SK-N-SH treated with all-trans-retinoic acid at 6 μM for 48 hours (cell line): Measurements from ENCODE around the gene ANKRD13D.

ENCODE experiments used
- ATAC-seq: fragments of 200-7000 bp; cut with Tn5 transposase; 3 replicates; pipeline ENCODE4 v1.9.1; 2020; ENCODE audit warnings: mild to moderate bottlenecking, moderate library complexity
- ARNTL ChIP-seq: fragments of 450-650 bp; formaldehyde crosslinking; IDR thresholded peaks from 2 replicates; pipeline ENCODE4 v1.5.0; 2020; ENCODE audit warnings: low read depth, mild to moderate bottlenecking, moderate library complexity, borderline replicate concordance
- BACH2 ChIP-seq: fragments of 250-450 bp; sonication (Bioruptor Pico); IDR thresholded peaks from 2 replicates; pipeline ENCODE4 v1.9.0; 2021; ENCODE audit warnings: mild to moderate bottlenecking, borderline replicate concordance
- CREB5 ChIP-seq: fragments of 250-450 bp; sonication (Bioruptor Pico); IDR thresholded peaks from 2 replicates; pipeline ENCODE4 v1.5.1; 2020; ENCODE audit warnings: low read depth, mild to moderate bottlenecking, moderate library complexity
- CSDC2 ChIP-seq: fragments of 250-450 bp; sonication (Bioruptor Pico); IDR thresholded peaks from 2 replicates; pipeline ENCODE4 v1.5.0; 2020; ENCODE audit warnings: mild to moderate bottlenecking, moderate library complexity
- ESRRG ChIP-seq: fragments of 250-450 bp; sonication (Bioruptor Pico); IDR thresholded peaks from 2 replicates; pipeline ENCODE4 v1.6.1; 2021; ENCODE audit warnings: mild to moderate bottlenecking
- GLIS3 ChIP-seq: fragments of 250-450 bp; sonication (Bioruptor Pico); IDR thresholded peaks from 2 replicates; pipeline ENCODE4 v1.5.0; 2020; ENCODE audit warnings: mild to moderate bottlenecking, moderate library complexity
- ISL1 ChIP-seq: fragments of 250-450 bp; sonication (Bioruptor Pico); IDR thresholded peaks from 2 replicates; pipeline ENCODE4 v2.1.2; 2022; ENCODE audit warnings: mild to moderate bottlenecking, moderate library complexity
- OSR1 ChIP-seq: fragments of 250-450 bp; sonication (Bioruptor Pico); IDR thresholded peaks from 2 replicates; pipeline ENCODE4 v1.8.0; 2022; ENCODE audit warnings: moderate library complexity, mild to moderate bottlenecking, inconsistent platforms
- POU6F1 ChIP-seq: fragments of 250-450 bp; sonication (Bioruptor Pico); IDR thresholded peaks from 2 replicates; pipeline ENCODE4 v1.8.0; 2021; ENCODE audit warnings: low read depth, mild to moderate bottlenecking, moderate library complexity, borderline replicate concordance
- PPARA ChIP-seq: fragments of 250-450 bp; sonication (Bioruptor Pico); IDR thresholded peaks from 2 replicates; pipeline ENCODE4 v1.5.0; 2020; ENCODE audit warnings: mild to moderate bottlenecking, borderline replicate concordance
- RARB ChIP-seq: fragments of 250-450 bp; sonication (Bioruptor Pico); IDR thresholded peaks from 2 replicates; pipeline ENCODE4 v1.8.0; 2021; ENCODE audit warnings: mild to moderate bottlenecking, moderate library complexity
- SNAI2 ChIP-seq: fragments of 250-450 bp; sonication (Bioruptor Pico); IDR thresholded peaks from 2 replicates; pipeline ENCODE4 v1.5.0; 2020; ENCODE audit warnings: mild to moderate bottlenecking, moderate library complexity
- TCF4 ChIP-seq: fragments of 250-450 bp; sonication (Bioruptor Pico); IDR thresholded peaks from 2 replicates; pipeline ENCODE4 v1.8.0; 2021; ENCODE audit warnings: mild to moderate bottlenecking, moderate library complexity, borderline replicate concordance
- TOX ChIP-seq: fragments of 250-450 bp; sonication (Bioruptor Pico); IDR thresholded peaks from 2 replicates; pipeline ENCODE4 v1.8.0; 2021; ENCODE audit warnings: mild to moderate bottlenecking, moderate library complexity, borderline replicate concordance
- TSHZ2 ChIP-seq: fragments of 250-450 bp; sonication (Bioruptor Pico); IDR thresholded peaks from 2 replicates; pipeline ENCODE4 v1.5.0; 2020; ENCODE audit warnings: mild to moderate bottlenecking, moderate library complexity
- ZC3H10 ChIP-seq: fragments of 250-450 bp; sonication (Bioruptor Pico); IDR thresholded peaks from 2 replicates; pipeline ENCODE4 v1.5.1; 2021; ENCODE audit warnings: mild to moderate bottlenecking, moderate library complexity
- ZFP3 ChIP-seq: fragments of 250-450 bp; sonication (Bioruptor Pico); IDR thresholded peaks from 2 replicates; pipeline ENCODE4 v1.5.0; 2020; ENCODE audit warnings: mild to moderate bottlenecking, moderate library complexity
- ZNF565 ChIP-seq: fragments of 450-650 bp; formaldehyde crosslinking; conservative IDR thresholded peaks from 2 replicates; pipeline ENCODE4 v1.5.0; 2020; ENCODE audit warnings: low read depth, mild to moderate bottlenecking, moderate library complexity
- ZNF70 ChIP-seq: fragments of 450-650 bp; formaldehyde crosslinking; IDR thresholded peaks from 2 replicates; pipeline ENCODE4 v1.5.0; 2020; ENCODE audit warnings: mild to moderate bottlenecking, moderate library complexity
- ZNF8 ChIP-seq: fragments of 450-650 bp; formaldehyde crosslinking; IDR thresholded peaks from 2 replicates; pipeline ENCODE4 v1.5.0; 2020; ENCODE audit warnings: mild to moderate bottlenecking, moderate library complexity
- TF ChIP-seq, protein P1 (sequence below): fragments of 250-450 bp; sonication (Bioruptor Pico); IDR thresholded peaks from 2 replicates; pipeline ENCODE4 v1.5.1; 2021; ENCODE audit warnings: mild to moderate bottlenecking, moderate library complexity
- TF ChIP-seq, protein P2 (sequence below): fragments of 250-450 bp; sonication (Bioruptor Pico); IDR thresholded peaks from 2 replicates; pipeline ENCODE4 v1.8.0; 2020; ENCODE audit warnings: mild to moderate bottlenecking, moderate library complexity, borderline replicate concordance

The ANKRD13D gene

DNA sequence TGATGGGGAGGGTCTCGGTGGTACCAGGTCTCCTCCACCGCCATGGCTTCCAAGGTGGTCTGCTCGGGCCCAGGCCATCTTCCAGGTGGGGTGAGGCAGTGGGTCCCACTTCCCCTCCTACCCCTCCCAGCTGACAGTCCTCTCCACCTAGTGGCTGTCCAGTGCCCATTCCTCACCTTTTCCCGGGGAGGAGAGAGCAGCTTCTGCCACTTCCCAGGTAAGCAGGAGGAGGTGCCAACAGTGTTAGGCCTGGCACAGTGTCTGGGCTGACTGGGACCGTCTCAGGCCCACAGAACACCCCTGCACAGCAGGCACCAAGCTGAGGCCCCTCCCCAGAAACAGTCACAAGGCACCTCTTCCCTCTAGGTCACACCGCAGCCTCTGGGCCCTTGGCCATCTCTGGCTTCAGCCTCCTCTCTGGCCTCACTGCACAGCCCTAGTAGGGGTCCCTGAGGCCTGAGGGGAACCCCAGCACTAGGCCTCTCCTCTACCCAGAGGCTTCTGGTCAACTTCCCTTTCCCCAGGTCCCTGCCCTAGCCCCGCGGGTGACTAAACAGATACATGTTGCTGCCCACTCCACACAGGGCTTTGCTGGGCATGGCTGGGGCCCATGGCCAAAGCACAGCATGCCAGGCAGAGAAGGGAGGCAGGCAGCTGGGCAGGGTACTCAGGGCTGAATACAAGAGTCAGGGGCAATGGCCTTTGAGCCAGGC, 2.3 kb upstream of the ANKRD13D start:
- ATAC-seq, result no peak
- TF ChIP-seq BACH2 (CRISPR knock-in tag), result no peak
- TF ChIP-seq CREB5 (CRISPR knock-in tag), result no peak
- TF ChIP-seq OSR1, result no peak
- TF ChIP-seq RARB (CRISPR knock-in tag), result no peak
- no peak for TF ChIP-seq ESRRG (CRISPR knock-in tag)

DNA sequence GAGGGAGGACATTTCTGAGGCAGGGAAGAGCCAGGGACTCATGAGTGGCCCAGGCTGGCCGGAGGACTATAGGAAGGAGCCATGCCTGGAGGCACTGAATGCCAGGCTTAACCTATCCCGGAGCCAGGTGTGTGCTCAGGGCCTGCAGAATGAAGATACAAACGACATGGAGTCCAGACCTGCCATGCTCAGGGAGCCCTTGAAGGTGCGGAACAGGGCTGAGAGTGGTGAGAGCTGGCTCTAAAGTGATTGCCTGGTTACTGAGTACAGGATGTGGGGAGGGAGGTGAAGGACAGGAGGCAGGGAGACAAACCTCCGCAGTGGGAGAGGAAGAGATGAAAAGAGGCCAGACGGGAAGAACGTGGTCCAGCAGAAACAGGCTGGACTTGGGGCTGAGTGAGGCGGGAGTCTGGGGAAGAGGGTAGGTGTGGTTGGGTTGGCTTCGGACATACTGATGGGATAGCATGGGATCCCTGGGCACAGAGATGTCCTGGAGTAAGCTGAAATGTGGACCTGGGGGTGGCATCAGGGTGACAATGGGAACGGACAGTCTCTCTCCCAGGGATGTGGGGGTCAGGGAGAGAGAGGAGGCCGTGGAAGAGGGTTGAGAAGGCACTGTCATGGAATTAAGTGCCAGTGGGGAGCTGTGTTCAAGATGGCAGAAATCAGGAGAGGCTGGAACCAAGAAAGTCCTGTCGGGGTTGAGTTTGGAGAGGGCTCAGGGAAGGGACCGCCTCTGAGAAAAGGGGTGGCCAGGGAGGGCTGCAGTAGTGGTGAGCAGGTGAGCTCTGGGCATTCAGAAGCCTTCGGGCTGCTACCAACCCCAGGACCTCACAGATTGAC, 1.5 kb upstream of the ANKRD13D start:
- ATAC-seq, result no peak; the same call in 2 of the 3 replicates
- TF ChIP-seq TCF4 (CRISPR knock-in tag) (no peak), ZNF8 (no peak), ZFP3 (no peak), RARB (CRISPR knock-in tag) (no peak), GLIS3 (CRISPR knock-in tag) (no peak), ISL1 (CRISPR knock-in tag) (no peak), PPARA (CRISPR knock-in tag) (no peak), ZNF70 (no peak), SNAI2 (CRISPR knock-in tag) (no peak), OSR1 (no peak)
- TF ChIP-seq, protein P1, sequence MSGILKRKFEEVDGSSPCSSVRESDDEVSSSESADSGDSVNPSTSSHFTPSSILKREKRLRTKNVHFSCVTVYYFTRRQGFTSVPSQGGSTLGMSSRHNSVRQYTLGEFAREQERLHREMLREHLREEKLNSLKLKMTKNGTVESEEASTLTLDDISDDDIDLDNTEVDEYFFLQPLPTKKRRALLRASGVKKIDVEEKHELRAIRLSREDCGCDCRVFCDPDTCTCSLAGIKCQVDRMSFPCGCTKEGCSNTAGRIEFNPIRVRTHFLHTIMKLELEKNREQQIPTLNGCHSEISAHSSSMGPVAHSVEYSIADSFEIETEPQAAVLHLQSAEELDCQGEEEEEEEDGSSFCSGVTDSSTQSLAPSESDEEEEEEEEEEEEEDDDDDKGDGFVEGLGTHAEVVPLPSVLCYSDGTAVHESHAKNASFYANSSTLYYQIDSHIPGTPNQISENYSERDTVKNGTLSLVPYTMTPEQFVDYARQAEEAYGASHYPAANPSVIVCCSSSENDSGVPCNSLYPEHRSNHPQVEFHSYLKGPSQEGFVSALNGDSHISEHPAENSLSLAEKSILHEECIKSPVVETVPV, result no peak
- TF ChIP-seq, protein P2, sequence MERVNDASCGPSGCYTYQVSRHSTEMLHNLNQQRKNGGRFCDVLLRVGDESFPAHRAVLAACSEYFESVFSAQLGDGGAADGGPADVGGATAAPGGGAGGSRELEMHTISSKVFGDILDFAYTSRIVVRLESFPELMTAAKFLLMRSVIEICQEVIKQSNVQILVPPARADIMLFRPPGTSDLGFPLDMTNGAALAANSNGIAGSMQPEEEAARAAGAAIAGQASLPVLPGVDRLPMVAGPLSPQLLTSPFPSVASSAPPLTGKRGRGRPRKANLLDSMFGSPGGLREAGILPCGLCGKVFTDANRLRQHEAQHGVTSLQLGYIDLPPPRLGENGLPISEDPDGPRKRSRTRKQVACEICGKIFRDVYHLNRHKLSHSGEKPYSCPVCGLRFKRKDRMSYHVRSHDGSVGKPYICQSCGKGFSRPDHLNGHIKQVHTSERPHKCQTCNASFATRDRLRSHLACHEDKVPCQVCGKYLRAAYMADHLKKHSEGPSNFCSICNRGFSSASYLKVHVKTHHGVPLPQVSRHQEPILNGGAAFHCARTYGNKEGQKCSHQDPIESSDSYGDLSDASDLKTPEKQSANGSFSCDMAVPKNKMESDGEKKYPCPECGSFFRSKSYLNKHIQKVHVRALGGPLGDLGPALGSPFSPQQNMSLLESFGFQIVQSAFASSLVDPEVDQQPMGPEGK, result no peak

GRCh38 chr11:67288198-67288451, 978 bp upstream of the ANKRD13D start:
- TF ChIP-seq, protein P1, result no peak
- no peak for TF ChIP-seq TCF4 (CRISPR knock-in tag)
- TF ChIP-seq POU6F1 (CRISPR knock-in tag), result no peak
- TF ChIP-seq ZC3H10 (CRISPR knock-in tag), result no peak
- no peak for TF ChIP-seq ZFP3
- no peak for TF ChIP-seq TSHZ2
- TF ChIP-seq BACH2 (CRISPR knock-in tag), result no peak
- TF ChIP-seq TOX (CRISPR knock-in tag), result no peak
- no peak for TF ChIP-seq ZNF70
- TF ChIP-seq, protein P2, result no peak
- no peak for TF ChIP-seq CSDC2
- no peak for TF ChIP-seq PPARA (CRISPR knock-in tag)
- no peak for TF ChIP-seq ZNF565
- TF ChIP-seq ARNTL (CRISPR knock-in tag), result no peak
- ATAC-seq, result no peak
